MM.1S (cell line): Measurements from ENCODE around the gene GRIN3B.

Source experiments
- DNase-seq: peaks from one replicate; pipeline ENCODE4 v3.0.0-alpha.2; 2015
- H2AFZ ChIP-seq: fragments of 300-600 bp; sonication (generic); 2 replicates; pipeline ENCODE4 v1.6.0; 2016; ENCODE audit warnings: antibody characterized with exemption, low read length
- H3F3A ChIP-seq: fragments of 300-600 bp; sonication (generic); 2 replicates; pipeline ENCODE4 v1.6.1; 2016; ENCODE audit warnings: mild to moderate bottlenecking, antibody characterized with exemption, low read length, moderate library complexity, mixed read lengths; ENCODE audit not compliant: insufficient read depth
- H3K27ac ChIP-seq: fragments of 300-600 bp; sonication (generic); 2 replicates; pipeline ENCODE4 v1.5.1; 2016; ENCODE audit warnings: mild to moderate bottlenecking, low read length
- H3K27me3 ChIP-seq: fragments of 300-600 bp; sonication (generic); replicated peaks from 2 replicates; pipeline ENCODE4 v1.6.0; 2016; ENCODE audit warnings: low read length; ENCODE audit not compliant: insufficient read depth
- H3K36me3 ChIP-seq: fragments of 300-600 bp; sonication (generic); replicated peaks from 2 replicates; pipeline ENCODE4 v1.6.1; 2016; ENCODE audit warnings: mild to moderate bottlenecking, low read length, mixed read lengths; ENCODE audit not compliant: insufficient read depth
- H3K4me1 ChIP-seq: fragments of 300-600 bp; sonication (generic); 2 replicates; pipeline ENCODE4 v1.6.1; 2016; ENCODE audit warnings: low read length, mixed read lengths
- H3K4me2 ChIP-seq: fragments of 300-600 bp; sonication (generic); 2 replicates; pipeline ENCODE4 v1.6.0; 2016; ENCODE audit warnings: low read depth, low read length
- H3K4me3 ChIP-seq: fragments of 300-600 bp; sonication (generic); 2 replicates; pipeline ENCODE4 v1.5.1; 2016; ENCODE audit warnings: low read length, mixed read lengths
- H3K79me2 ChIP-seq: fragments of 300-600 bp; sonication (generic); 2 replicates; pipeline ENCODE4 v1.6.1; 2016; ENCODE audit warnings: mixed run types, low read length, mixed read lengths
- H3K9ac ChIP-seq: fragments of 300-600 bp; sonication (generic); 2 replicates; pipeline ENCODE4 v1.6.1; 2016; ENCODE audit warnings: low read length, mixed read lengths
- H3K9me2 ChIP-seq: fragments of 300-600 bp; sonication (generic); replicated peaks from 2 replicates; pipeline ENCODE4 v1.6.1; 2016; ENCODE audit warnings: mild to moderate bottlenecking, low read length, mixed read lengths; ENCODE audit not compliant: insufficient read depth
- H3K9me3 ChIP-seq: fragments of 300-600 bp; sonication (generic); replicated peaks from 2 replicates; pipeline ENCODE4 v1.6.1; 2016; ENCODE audit warnings: mild to moderate bottlenecking, low read length, mixed read lengths; ENCODE audit not compliant: insufficient read depth
- H4K20me1 ChIP-seq: fragments of 300-600 bp; sonication (generic); 2 replicates; pipeline ENCODE4 v1.6.1; 2016; ENCODE audit warnings: mild to moderate bottlenecking, low read length, moderate library complexity, mixed read lengths; ENCODE audit not compliant: insufficient read depth
- EZH2 ChIP-seq: fragments of 300-600 bp; sonication (generic); optimal IDR thresholded peaks from 2 replicates; pipeline ENCODE3; 2017; ENCODE audit warnings: low read depth, mild to moderate bottlenecking, antibody characterized with exemption, low read length, mixed read lengths
- EZH2phosphoT487 ChIP-seq: fragments of 300-600 bp; sonication (generic); IDR thresholded peaks from 2 replicates; pipeline ENCODE4 v1.6.1; 2018; ENCODE audit warnings: antibody characterized with exemption, low read length
- TF ChIP-seq, protein P1 (sequence below): fragments of 300-600 bp; sonication (generic); IDR thresholded peaks from 2 replicates; pipeline ENCODE4 v1.5.1; 2016; ENCODE audit warnings: antibody characterized with exemption, low read length, mixed read lengths

GRIN3B gene

DNA sequence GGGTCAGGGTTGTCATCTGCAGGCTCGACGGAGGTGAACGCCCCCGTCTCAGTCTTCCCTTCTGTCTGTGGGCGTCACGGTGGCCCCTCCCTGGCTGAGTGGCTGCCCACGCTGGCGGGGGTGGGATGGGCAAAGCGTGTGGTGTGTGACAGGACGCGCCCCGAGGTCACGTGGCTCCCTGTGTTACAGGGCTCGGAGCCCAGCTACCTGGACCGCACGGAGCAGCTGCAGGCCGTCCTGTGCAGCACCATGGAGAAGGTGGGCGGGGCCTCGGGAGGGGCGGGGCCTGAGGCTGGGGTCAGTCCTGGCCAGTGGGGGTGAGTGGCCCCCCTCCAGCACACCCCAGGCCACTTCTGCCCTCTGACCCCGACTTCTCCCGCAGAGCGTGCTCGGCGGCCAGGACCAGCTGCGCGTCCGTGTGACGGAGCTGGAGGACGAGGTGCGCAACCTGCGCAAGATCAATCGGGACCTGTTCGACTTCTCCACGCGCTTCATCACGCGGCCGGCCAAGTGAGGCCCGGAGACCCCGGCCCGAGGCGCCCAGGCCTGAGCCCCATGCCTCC lies 6.3 kb upstream of the GRIN3B start:
- Histone ChIP-seq H3K9ac (no peak overlapping the region), H2AFZ (no peak overlapping the region), H3K27me3 (peaks cover 15% of the 10 kb centered on the region), H3K4me3 (no peak overlapping the region), H4K20me1 (no peaks in the 10 kb centered on the region), H3K9me3 (no peaks in the 10 kb centered on the region), H3K4me2 (no peak overlapping the region), H3K79me2 (no peaks in the 10 kb centered on the region), H3F3A (peaks cover 7% of the 10 kb centered on the region; the same call in 1 of the 2 replicates), H3K27ac (no peak overlapping the region), H3K4me1 (peaks cover 5% of the 10 kb centered on the region), H3K36me3 (0 out of 2 replicates have a peak, but pooled peaks cover 5% of the 10 kb centered on the region), H3K9me2 (no peaks in the 10 kb centered on the region)
- no peak for DNase-seq
- TF ChIP-seq EZH2phosphoT487 = no peak
- TF ChIP-seq, protein P1, sequence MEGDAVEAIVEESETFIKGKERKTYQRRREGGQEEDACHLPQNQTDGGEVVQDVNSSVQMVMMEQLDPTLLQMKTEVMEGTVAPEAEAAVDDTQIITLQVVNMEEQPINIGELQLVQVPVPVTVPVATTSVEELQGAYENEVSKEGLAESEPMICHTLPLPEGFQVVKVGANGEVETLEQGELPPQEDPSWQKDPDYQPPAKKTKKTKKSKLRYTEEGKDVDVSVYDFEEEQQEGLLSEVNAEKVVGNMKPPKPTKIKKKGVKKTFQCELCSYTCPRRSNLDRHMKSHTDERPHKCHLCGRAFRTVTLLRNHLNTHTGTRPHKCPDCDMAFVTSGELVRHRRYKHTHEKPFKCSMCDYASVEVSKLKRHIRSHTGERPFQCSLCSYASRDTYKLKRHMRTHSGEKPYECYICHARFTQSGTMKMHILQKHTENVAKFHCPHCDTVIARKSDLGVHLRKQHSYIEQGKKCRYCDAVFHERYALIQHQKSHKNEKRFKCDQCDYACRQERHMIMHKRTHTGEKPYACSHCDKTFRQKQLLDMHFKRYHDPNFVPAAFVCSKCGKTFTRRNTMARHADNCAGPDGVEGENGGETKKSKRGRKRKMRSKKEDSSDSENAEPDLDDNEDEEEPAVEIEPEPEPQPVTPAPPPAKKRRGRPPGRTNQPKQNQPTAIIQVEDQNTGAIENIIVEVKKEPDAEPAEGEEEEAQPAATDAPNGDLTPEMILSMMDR = no peak
- TF ChIP-seq EZH2 = no peak

DNA sequence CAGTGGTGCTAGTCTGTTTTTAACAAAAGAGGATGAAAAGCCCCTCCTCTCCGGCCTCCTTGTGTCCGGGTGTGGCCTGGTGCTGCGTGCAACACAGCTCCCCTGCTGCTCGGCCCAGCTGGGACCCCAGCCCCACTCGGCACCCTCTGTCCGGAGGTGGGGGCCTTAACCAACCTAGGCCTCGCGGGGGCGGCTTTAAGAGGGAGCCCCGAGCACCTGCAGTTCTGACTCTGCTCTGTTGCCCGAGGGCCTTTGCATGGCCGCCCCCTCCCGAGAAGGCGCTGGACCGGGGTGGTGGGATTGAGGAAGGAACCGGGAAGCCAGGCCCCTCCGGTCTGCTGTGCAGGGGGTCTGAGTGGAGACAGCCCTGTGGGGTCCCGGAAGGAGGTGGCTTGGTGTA lies 5.7 kb upstream of the GRIN3B start:
- Histone ChIP-seq H3K27me3 (peaks cover 21% of the 10 kb centered on the region), H4K20me1 (no peaks in the 10 kb centered on the region), H3K4me1 (peaks cover 5% of the 10 kb centered on the region), H3K4me2 (no peak overlapping the region), H3K9ac (no peak overlapping the region), H3K9me2 (no peaks in the 10 kb centered on the region), H3K9me3 (no peaks in the 10 kb centered on the region), H3F3A (peaks cover 7% of the 10 kb centered on the region; the same call in 1 of the 2 replicates), H3K27ac (no peak overlapping the region), H3K36me3 (0 out of 2 replicates have a peak, but pooled peaks cover 5% of the 10 kb centered on the region), H2AFZ (no peak overlapping the region), H3K4me3 (no peak overlapping the region), H3K79me2 (no peaks in the 10 kb centered on the region)
- TF ChIP-seq, protein P1 = no peak
- TF ChIP-seq EZH2 (no peak), EZH2phosphoT487 (no peak)
- DNase-seq = no peak

DNA sequence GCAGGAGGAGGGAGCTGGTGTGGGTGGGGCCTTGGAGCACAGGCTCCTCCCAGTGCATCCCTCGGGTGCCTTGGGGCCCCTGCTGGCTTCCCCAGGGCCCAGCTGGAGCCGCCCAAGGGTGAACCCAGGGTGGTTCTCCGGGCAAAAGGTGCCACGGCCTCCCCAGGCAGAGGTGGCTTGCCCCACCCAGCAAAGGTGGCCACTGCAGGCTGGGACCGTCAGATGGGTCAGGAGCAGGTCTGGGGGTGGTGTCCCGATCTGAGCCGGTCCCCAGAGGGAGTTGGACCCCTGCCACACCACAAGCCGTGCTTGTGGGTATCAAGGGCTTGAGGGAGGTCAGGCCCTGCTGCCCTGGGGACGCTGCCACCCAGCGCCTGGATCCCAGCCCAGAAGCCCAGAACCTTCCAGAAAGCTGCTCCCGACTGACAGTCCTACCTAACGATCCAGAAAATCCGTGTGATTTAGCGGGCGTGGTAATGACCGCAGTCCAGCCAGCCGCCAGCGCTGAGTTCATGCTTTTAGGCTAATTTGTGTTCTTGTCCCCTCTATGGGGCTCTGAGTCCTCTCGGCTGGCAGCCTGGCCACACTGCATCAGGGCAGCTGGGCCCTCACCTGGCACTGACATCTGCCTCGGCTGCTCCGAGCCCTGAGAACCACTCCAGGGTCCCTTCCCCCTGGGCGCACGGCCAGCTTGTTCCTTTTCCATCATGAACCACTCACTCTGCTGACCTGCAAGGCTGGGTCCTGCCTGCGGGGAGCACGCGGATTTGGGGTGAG lies 5.0 kb upstream of the GRIN3B start:
- peaks cover 5% of the 10 kb centered on the region for H3K4me1 ChIP-seq
- H3K27ac ChIP-seq = no peak overlapping the region
- TF ChIP-seq EZH2phosphoT487 (no peak), EZH2 (no peak)
- TF ChIP-seq, protein P1 = no peak
- H3K9ac ChIP-seq = no peak overlapping the region
- H3K9me2 ChIP-seq = no peaks in the 10 kb centered on the region
- H3K27me3 ChIP-seq = peaks cover 22% of the 10 kb centered on the region
- H4K20me1 ChIP-seq = no peaks in the 10 kb centered on the region
- no peak for DNase-seq
- H3K4me2 ChIP-seq = no peak overlapping the region
- peaks cover 7% of the 10 kb centered on the region; the same call in 1 of the 2 replicates for H3F3A ChIP-seq
- no peaks in the 10 kb centered on the region for H3K9me3 ChIP-seq
- H2AFZ ChIP-seq = no peak overlapping the region
- no peaks in the 10 kb centered on the region for H3K79me2 ChIP-seq
- H3K4me3 ChIP-seq = no peak overlapping the region
- 0 out of 2 replicates have a peak, but pooled peaks cover 5% of the 10 kb centered on the region for H3K36me3 ChIP-seq
